ENCODE measurements around the gene CNBD2.

The CNBD2 gene

GRCh38 chr20:35984382-35984781 is 16.0 kb downstream of the CNBD2 start (continued):
- TF ChIP-seq ZSCAN18 (tag by site-specific recombination; IDR thresholded peaks at IDR 0.05) (no peak), ZNF16 (tag by site-specific recombination; IDR thresholded peaks at IDR 0.05; ENCODE audit: low read depth) (no peak)

- Histone ChIP-seq H3K4me1 (ENCODE audit: control insufficient read depth, insufficient read depth, low read length) (no peaks in the 10 kb centered on the region), H3K36me3 (ENCODE audit: control insufficient read depth in 2 of 2, insufficient read depth in 1 of 2, low read length in 2 of 2) (no peaks in the 10 kb centered on the region), H3K27ac (ENCODE audit: extremely low read depth, low read depth, low read length) (no peak overlapping the region), H3K4me3 (ENCODE audit: low read depth, low read length) (no peak overlapping the region), H3K9me3 (ENCODE audit: control insufficient read depth, insufficient read depth, low read depth, low read length) (no peaks in the 10 kb centered on the region)
- ChIA-PET POLR2A (no interaction called here), CTCF (no interaction called here)
- TF ChIP-seq ZNF394 (tag by site-specific recombination; IDR thresholded peaks at IDR 0.05; ENCODE audit: borderline replicate concordance): no peak
Measured at GRCh38 chr20:35985806-35986205, 17.4 kb downstream of the CNBD2 start.

GRCh38 chr20:35988910-35989463 is 20.6 kb downstream of the CNBD2 start:
- H3K36me3 ChIP-seq (ENCODE audit: control insufficient read depth in 2 of 2, insufficient read depth in 1 of 2, low read length in 2 of 2): no peaks in the 10 kb centered on the region
- POLR2A ChIA-PET: no interaction called here
- H3K4me1 ChIP-seq (ENCODE audit: control insufficient read depth, insufficient read depth, low read length): no peaks in the 10 kb centered on the region
- no peak overlapping the region for H3K4me3 ChIP-seq (ENCODE audit: low read depth, low read length)
- CTCF ChIA-PET: interaction anchor here (0.6 to 9.2 kb wide), 3 partner anchors 9 to 154 kb away, joined by 3 to 308 read pairs (median 97); no protein-coding TSS in a partner anchor
- no peaks in the 10 kb centered on the region for H3K9me3 ChIP-seq (ENCODE audit: control insufficient read depth, insufficient read depth, low read depth, low read length)
- no peak overlapping the region for H3K27ac ChIP-seq (ENCODE audit: extremely low read depth, low read depth, low read length)
- TF ChIP-seq SALL2 (tag by site-specific recombination; IDR thresholded peaks at IDR 0.05; ENCODE audit: borderline replicate concordance) (no peak), GFI1B (tag by site-specific recombination; IDR thresholded peaks at IDR 0.05) (no peak), GLIS1 (tag by site-specific recombination; IDR thresholded peaks at IDR 0.05) (no peak), ZNF626 (tag by site-specific recombination; IDR thresholded peaks at IDR 0.05) (no peak), ZNF26 (tag by site-specific recombination; IDR thresholded peaks at IDR 0.05) (no peak), ZNF114 (tag by site-specific recombination; IDR thresholded peaks at IDR 0.05) (no peak), FEZF1 (tag by site-specific recombination; IDR thresholded peaks at IDR 0.05) (no peak), BCL6B (tag by site-specific recombination; IDR thresholded peaks at IDR 0.05) (no peak), ZNF544 (tag by site-specific recombination; IDR thresholded peaks at IDR 0.05) (no peak), ZNF670 (tag by site-specific recombination; IDR thresholded peaks at IDR 0.05; ENCODE audit: low read depth) (no peak), ZNF155 (tag by site-specific recombination; IDR thresholded peaks at IDR 0.05) (no peak), ZBTB20 (tag by site-specific recombination; IDR thresholded peaks at IDR 0.05) (no peak), ZNF223 (tag by site-specific recombination; IDR thresholded peaks at IDR 0.05) (no peak), ZNF184 (tag by site-specific recombination; IDR thresholded peaks at IDR 0.05) (no peak), ZNF555 (tag by site-specific recombination; conservative IDR thresholded peaks at IDR 0.05) (no peak), ZNF501 (tag by site-specific recombination; IDR thresholded peaks at IDR 0.05) (no peak), SP2 (tag by site-specific recombination; IDR thresholded peaks at IDR 0.05) (no peak), ZNF654 (tag by site-specific recombination; IDR thresholded peaks at IDR 0.05; ENCODE audit: low read depth) (no peak), ZBTB8A (tag by site-specific recombination; IDR thresholded peaks at IDR 0.05) (no peak)
